Adrenal gland (tissue), 12 donors: ENCODE data around the gene TPCN1. TPM values are rescaled to one million over a fixed set of nuclear protein-coding genes. Genes with fewer than 3 reads are reported as not detected.

Source experiments
- DNase-seq, 7 donors: peaks; one replicate each; pipeline ENCODE4 v3.0.0-alpha.2; 2019 to 2020
- H3K27ac ChIP-seq, 5 donors: fragments of 200-600 bp; sonication (generic) in 4 of 5; 1 replicate in 3 of 5; 2 replicates in 2 of 5; pipeline versions ENCODE4 v1.5.1 to v1.8.0; 2016 to 2020; ENCODE audit warnings: mild to moderate bottlenecking in 1 of 5
- H3K27me3 ChIP-seq: fragments of 200-600 bp; 2 replicates; pipeline ENCODE4 v1.8.0; 2021
- H3K36me3 ChIP-seq, 2 donors: fragments of 200-600 bp; replicated peaks in 1 of 2; 1 replicate in 1 of 2; 2 replicates in 1 of 2; pipeline versions ENCODE4 v1.5.1 to v1.8.0; 2018 to 2022
- H3K4me1 ChIP-seq, 2 donors: fragments of 200-600 bp; replicated peaks in 1 of 2; 1 replicate in 1 of 2; 2 replicates in 1 of 2; pipeline versions ENCODE4 v1.5.1 to v1.8.0; 2018 to 2021
- H3K4me3 ChIP-seq, 4 donors: fragments of 200-600 bp; sonication (generic) in 3 of 4; one replicate each; pipeline ENCODE4 v1.5.1; 2016 to 2018
- H3K9me3 ChIP-seq, 3 donors: fragments of 200-600 bp; sonication (generic) in 1 of 3; replicated peaks in 1 of 3; 1 replicate in 2 of 3; 2 replicates in 1 of 3; pipeline versions ENCODE4 v1.5.1 to v1.8.0; 2016 to 2021
- CTCF ChIP-seq, 6 experiments: fragments of 450-650 bp in 4 of 6; fragments of 200-600 bp in 2 of 6; sonication (generic) in 1 of 6; IDR thresholded peaks; 1 replicate in 5 of 6; 2 replicates in 1 of 6; pipeline versions ENCODE4 v1.5.1 to v1.8.0; 2016 to 2021; ENCODE audit warnings: antibody characterized with exemption in 6 of 6, mild to moderate bottlenecking in 2 of 6, moderate library complexity in 1 of 6
- POLR2A ChIP-seq, 2 donors: fragments of 450-650 bp; IDR thresholded peaks; one replicate each; pipeline ENCODE4 v1.6.1; 2017; ENCODE audit warnings: antibody characterized with exemption in 2 of 2, mild to moderate bottlenecking in 2 of 2, moderate library complexity in 1 of 2
- WGBS, 4 donors: extraction: QIAGEN DNeasy Blood & Tissue Kit in 2 of 4; methylation state at CpG; one replicate each; pipeline versions ENCODE4 v1.1.5 to v1.1.7; 2013 to 2017; 5-methylcytosine and 5-hydroxymethylcytosine counted together
- intact Hi-C, 2 donors: fragments of 100-400 bp; cut with DNase I; formaldehyde crosslinking; loops; one replicate each; pipeline versions ENCODE4 v1.14.1 to v1.15.0; 2022 to 2023
- polyA plus RNA-seq, 3 donors: library from polyadenylated mRNA; stranded (reverse); fragments of 200-250 nt in 2 of 3; fragments of 350-450 nt in 1 of 3; fragmentation: Illumina TruSeq in 1 of 3; extraction: RNeasy Lipid Tissue Mini Kit (QIAGEN cat#74804) in 1 of 3; gene quantifications; one replicate each; pipeline ENCODE4 v1.2.3, GENCODE V29; 2013 to 2014
- total RNA-seq, 9 donors: library from RNA; depleted of rRNA in 4 of 9; stranded (reverse); fragments of >200 nt in 4 of 9; fragments of 120-200 nt in 1 of 9; fragmentation: NEBNext Ultra II Directional in 1 of 9; extraction: Animal tissue kit (Norgen Biotek cat#: 25700) in 1 of 9; gene quantifications; one replicate each; pipeline versions ENCODE4 v1.1.0 to v1.2.4, GENCODE V29; 2013 to 2023
- donor health status: healthy with polysubstance abuse.
- donor health status: Bipolar disorder and iron deficiency.
- donor health status: DM: yes; HTN: yes; CAD: no.
- donor health status: DM: no; HTN: no; CAD: no.
- donor health status: DM: no; HTN: no; CAD: no.
- donor health status: DM: yes; HTN: yes; CAD: no.

TPCN1 gene
- total and polyA plus RNA-seq, 12 donors, result 21.2 to 198 (median 80.9) TPM

GRCh38 chr12:113181975-113182374 is 39.3 kb upstream of the TPCN1 start:
- Histone ChIP-seq H3K4me1 (peaks cover 12 to 30% of the 10 kb centered on the region in 2 donors), H3K27me3 (no peaks in the 10 kb centered on the region), H3K4me3 (no peak overlapping the region), H3K9me3 (no peaks in the 10 kb centered on the region), H3K36me3 (peaks cover 0 to 42% of the 10 kb centered on the region in 2 donors), H3K27ac (no peak overlapping the region)
- WGBS, 4 donors, result 78 to 84% (median 83%) methylated on average over 3 of the region's 3 CpGs
- no peak for TF ChIP-seq POLR2A (IDR thresholded peaks at IDR 0.05)
- no peak for DNase-seq
- intact Hi-C loops, result loop anchor here in 1 of 2 donors (10.0 kb wide), 1 partner anchor 243 kb away; the partner anchor contains the start of gene SDSL

GRCh38 chr12:113183030-113183589 is 38.2 kb upstream of the TPCN1 start:
- TF ChIP-seq POLR2A (IDR thresholded peaks at IDR 0.05), result no peak
- no peak for TF ChIP-seq CTCF (IDR thresholded peaks at IDR 0.05)
- Histone ChIP-seq H3K36me3 (peaks cover 0 to 30% of the 10 kb centered on the region in 2 donors), H3K4me3 (no peak overlapping the region), H3K27me3 (no peaks in the 10 kb centered on the region), H3K4me1 (peaks cover 16 to 40% of the 10 kb centered on the region in 2 donors), H3K9me3 (no peaks in the 10 kb centered on the region), H3K27ac (no peak overlapping the region)
- intact Hi-C loops, result loop anchor here in 1 of 2 donors (10.0 kb wide), 1 partner anchor 242 kb away; the partner anchor contains the start of gene SDSL
- WGBS, 4 donors, result 92 to 95% (median 94%) methylated on average over 11 of the region's 11 CpGs
- no peak for DNase-seq

GRCh38 chr12:113184098-113184899 is 37.0 kb upstream of the TPCN1 start:
- peak overlapping the region; percentile 69 to 98 (median 90) for H3K27ac ChIP-seq
- peaks cover 16 to 35% of the 10 kb centered on the region in 2 donors for H3K4me1 ChIP-seq
- TF ChIP-seq CTCF (IDR thresholded peaks at IDR 0.05) (no peak), POLR2A (IDR thresholded peaks at IDR 0.05) (no peak)
- intact Hi-C loops, result loop anchor here in 1 of 2 donors (10.0 kb wide), 1 partner anchor 241 kb away; the partner anchor contains the start of gene SDSL
- H3K9me3 ChIP-seq, result no peaks in the 10 kb centered on the region
- WGBS, 4 donors, result 26 to 32% (median 28%) methylated on average over 24 to 26 of the region's 26 CpGs
- H3K4me3 ChIP-seq, result peak overlapping the region in 3 of 4 donors; percentile 25 to 95 (median 68)
- H3K36me3 ChIP-seq, result peaks cover 0 to 24% of the 10 kb centered on the region in 2 donors
- no peaks in the 10 kb centered on the region for H3K27me3 ChIP-seq
- DNase-seq, result peak in 1 of 7 donors; percentile 76

GRCh38 chr12:113184900-113185179 is 36.4 kb upstream of the TPCN1 start:
- Histone ChIP-seq H3K36me3 (peaks cover 0 to 20% of the 10 kb centered on the region in 2 donors), H3K9me3 (no peaks in the 10 kb centered on the region), H3K27ac (peak overlapping the region; percentile 69 to 98 (median 90)), H3K4me3 (peak overlapping the region in 3 of 4 donors; percentile 30 to 95 (median 68)), H3K4me1 (peaks cover 16 to 35% of the 10 kb centered on the region in 2 donors), H3K27me3 (no peaks in the 10 kb centered on the region)
- TF ChIP-seq CTCF (IDR thresholded peaks at IDR 0.05), result no peak
- TF ChIP-seq POLR2A (IDR thresholded peaks at IDR 0.05), result no peak
- DNase-seq, result peak; percentile 87 to 93 (median 92)
- WGBS, 4 donors, result 0 to 7% (median 1%) methylated on average over 3 to 20 of the region's 20 CpGs
- intact Hi-C loops, result loop anchor here in 1 of 2 donors (10.0 kb wide), 1 partner anchor 240 kb away; the partner anchor contains the start of gene SDSL
